DMS153 treated with DMSO at 0.1 percent for 48 hours (cell line): Measurements from ENCODE around the gene C22orf15.
"Not testable (repeated sequence)": the region's sequence is repeated elsewhere in the genome, so short reads cannot be mapped to it uniquely, and the experiment has no call there.

Source experiments
- DNase-seq: peaks from one replicate; lab custom pipeline; 2025; ENCODE audit not compliant: unreplicated experiment; lab: John Stamatoyannopoulos, UW

Gene C22orf15, protein sequence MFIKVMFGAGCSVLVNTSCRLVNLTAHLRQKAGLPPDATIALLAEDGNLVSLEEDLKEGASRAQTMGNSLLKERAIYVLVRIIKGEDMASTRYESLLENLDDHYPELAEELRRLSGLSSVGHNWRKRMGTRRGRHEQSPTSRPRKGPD

GRCh38 chr22:23762842-23763578, at the start of gene C22orf15:
TSS of gene C22orf15 (plus strand) at chr22:23762990. CDS start at chr22:23763307, 317 bp downstream.
- DNase-seq, result peak; percentile 34

- no peak for DNase-seq
Measured at GRCh38 chr22:23713696-23714595, 48.8 kb upstream of the C22orf15 start.

GRCh38 chr22:23714596-23715578, 47.9 kb upstream of the C22orf15 start:
- DNase-seq, result no peak

GRCh38 chr22:23715806-23716375, 46.9 kb upstream of the C22orf15 start:
- DNase-seq, result no peak

GRCh38 chr22:23716811-23717801, 45.7 kb upstream of the C22orf15 start:
- peak; percentile 44 for DNase-seq

GRCh38 chr22:23718371-23719165, 44.2 kb upstream of the C22orf15 start:
- no peak for DNase-seq

DNA sequence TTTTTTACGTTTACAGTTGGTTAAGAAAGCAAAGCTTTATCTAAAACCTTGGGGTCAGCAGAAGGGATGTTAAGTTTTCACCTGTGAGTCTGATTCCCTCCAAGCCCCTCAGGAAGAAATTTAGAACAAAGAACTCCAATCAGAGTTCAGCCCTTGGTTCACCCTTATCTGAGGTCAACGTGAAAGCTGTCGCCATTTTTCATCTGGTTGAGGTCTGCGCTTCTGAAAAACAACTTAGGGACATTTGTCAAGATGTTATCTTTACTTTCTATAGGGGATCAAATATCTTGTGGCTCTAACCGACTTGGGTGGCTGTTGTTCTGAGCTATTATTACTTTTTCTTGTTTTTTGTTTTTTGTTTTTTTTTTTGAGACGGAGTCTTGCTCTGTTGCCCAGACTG, 41.9 kb upstream of the C22orf15 start:
- no peak for DNase-seq

DNA sequence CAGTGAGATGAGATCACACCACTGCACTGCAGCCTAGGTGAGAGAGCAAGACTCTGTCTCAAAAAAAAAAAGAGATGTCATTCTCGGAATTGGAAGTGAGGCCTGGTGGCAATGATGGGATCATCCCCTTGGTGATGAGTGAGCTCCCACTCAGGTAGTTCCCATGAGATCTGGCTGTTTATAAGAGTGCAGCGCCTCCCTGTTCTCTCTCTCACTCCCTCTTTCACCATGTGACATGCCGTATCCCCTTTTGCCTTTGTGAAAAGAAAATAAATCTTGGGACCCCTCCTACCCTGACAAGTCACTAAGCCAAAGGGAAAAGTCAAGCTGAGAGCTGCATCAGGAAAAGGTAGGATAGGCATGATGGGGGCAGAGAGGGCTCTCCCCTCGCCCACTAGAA, 40.6 kb upstream of the C22orf15 start:
- DNase-seq, result no peak

GRCh38 chr22:23722724-23723123, 40.1 kb upstream of the C22orf15 start:
- no peak for DNase-seq

GRCh38 chr22:23728108-23728507, 34.7 kb upstream of the C22orf15 start:
- not testable (repeated sequence) for DNase-seq

GRCh38 chr22:23737696-23738095, 25.1 kb upstream of the C22orf15 start:
- DNase-seq, result no peak

GRCh38 chr22:23742505-23743264, 20.1 kb upstream of the C22orf15 start:
- DNase-seq, result no peak

DNA sequence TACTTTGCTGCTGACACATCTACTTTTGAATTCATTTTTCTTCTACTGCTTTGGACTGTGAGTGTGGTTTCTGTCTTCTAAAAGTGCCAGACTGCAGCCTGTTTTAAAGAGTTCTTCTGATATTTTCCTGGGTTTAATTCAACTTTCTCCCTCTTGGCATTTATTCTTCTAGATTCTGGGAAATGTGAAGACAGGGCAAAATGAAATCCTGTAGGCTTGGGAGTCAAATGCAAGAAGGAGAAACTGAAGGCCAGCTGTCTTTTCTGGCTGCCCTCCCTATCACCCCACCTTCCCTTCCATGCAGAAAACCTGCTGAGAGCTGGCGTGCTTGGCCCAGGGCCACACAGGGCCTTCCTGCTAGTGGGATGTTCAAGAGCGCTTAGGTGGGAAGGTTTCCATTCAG, 19.5 kb upstream of the C22orf15 start:
- no peak for DNase-seq

GRCh38 chr22:23744001-23744400, 18.8 kb upstream of the C22orf15 start:
- no peak for DNase-seq

DNA sequence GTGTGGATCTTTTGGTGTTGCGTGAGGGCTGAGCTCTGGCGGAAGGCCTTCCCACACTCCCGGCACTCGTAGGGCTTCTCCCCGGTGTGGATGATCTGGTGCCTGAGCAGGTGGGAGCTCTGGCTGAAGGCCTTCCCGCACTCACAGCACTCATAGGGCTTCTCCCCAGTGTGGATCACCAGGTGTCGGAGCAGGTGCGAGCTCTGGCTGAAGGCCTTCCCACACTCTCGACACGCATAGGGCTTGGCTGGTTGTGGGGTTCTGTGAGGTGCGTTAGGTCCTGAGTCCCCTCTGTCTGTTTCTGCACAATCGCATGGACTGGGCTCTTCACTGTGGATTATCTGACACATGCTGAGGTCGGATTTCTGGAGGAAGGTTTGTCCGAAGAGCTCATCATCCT, 18.3 kb upstream of the C22orf15 start:
- DNase-seq, result no peak

DNA sequence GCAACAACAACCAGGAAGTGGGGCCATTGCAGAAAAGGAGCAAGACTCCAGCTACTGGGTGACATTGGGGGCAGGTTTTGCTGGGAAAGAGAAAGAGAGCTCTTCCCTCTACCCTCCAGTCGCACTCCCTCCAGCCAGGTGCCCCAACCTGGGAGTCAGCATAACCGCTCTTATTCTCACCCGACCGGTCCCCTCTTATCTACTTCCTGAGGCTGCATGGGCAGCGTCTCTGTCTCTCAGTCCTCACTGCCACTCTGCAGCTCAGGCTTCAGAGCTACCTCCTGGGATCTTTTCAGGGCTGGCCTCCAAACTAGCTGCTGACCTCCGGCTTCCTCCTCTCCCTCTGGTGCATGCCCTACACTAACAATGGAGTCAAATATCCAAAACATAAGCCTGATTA, 17.0 kb upstream of the C22orf15 start:
- no peak for DNase-seq

DNA sequence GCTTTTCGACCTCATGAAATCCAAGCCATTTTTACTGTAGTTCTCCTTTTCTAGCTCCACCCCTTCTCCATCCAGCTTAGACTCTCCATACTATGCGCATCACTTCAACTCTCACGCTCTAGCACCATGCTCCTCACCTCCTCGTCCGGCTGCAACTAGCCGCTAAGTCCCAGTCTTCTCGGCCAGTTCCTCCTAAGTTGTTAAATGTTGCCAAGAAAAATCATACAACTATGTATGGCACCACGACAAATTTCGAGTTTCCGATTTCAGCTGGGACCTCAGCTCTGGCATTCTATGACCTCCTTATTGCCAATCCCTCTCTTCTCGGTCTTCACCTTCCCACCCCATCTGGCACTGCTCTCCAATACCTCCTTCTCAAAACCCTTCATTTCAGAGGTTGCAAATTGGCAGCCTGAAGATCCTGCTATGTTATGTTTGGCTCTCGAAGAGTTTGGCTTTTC, 12.9 kb upstream of the C22orf15 start:
- no peak for DNase-seq

DNA sequence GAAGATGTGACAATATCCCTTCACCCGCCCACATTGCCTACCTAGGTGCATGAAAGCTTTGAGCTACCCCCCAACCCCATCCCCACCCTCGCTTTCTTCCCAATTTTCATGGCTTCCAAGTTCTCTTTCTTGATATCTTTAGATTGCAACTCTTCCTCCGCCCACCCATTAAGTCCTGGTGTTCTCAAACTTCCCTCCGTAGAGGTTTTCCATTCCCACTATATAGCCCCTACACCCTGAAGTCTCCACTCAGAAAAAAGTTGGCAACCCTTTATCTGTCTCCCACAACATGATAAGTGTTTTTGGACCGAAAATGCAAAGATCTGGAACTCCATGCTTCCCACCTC, 12.4 kb upstream of the C22orf15 start:
- DNase-seq, result no peak
